ENCODE data around the gene ICA1. TPM values are rescaled to one million over a fixed set of nuclear protein-coding genes. Genes with fewer than 3 reads are reported as not detected.

The ICA1 gene
- total and polyA plus RNA-seq, 4 donors, result 16.5 to 54.6 (median 30.8) TPM

- Histone ChIP-seq H3K27ac (ENCODE audit: low read depth in 1 of 2, low read length in 1 of 2) (peak overlapping the region in 1 of 2 donors; percentile 84), H3K36me3 (ENCODE audit: control insufficient read depth in 4 of 4, insufficient read depth in 4 of 4, low read length in 4 of 4) (peaks cover 0 to 3% (median 1%) of the 10 kb centered on the region in 4 donors), H3K4me1 (ENCODE audit: control insufficient read depth in 5 of 5, insufficient read depth in 5 of 5, low read length in 5 of 5) (peaks cover 0 to 9% (median 0%) of the 10 kb centered on the region in 5 donors), H3K27me3 (ENCODE audit: control insufficient read depth in 3 of 3, insufficient read depth in 3 of 3, low read length in 2 of 3) (no peaks in the 10 kb centered on the region), H3K9ac (ENCODE audit: insufficient read depth in 1 of 2, low read length in 2 of 2) (no peak overlapping the region), H3K4me3 (no peak overlapping the region), H3K9me3 (ENCODE audit: control insufficient read depth in 4 of 4, insufficient read depth in 3 of 4, low read length in 3 of 4) (no peaks in the 10 kb centered on the region)
- TF ChIP-seq CTCF (IDR thresholded peaks at IDR 0.05; ENCODE audit: control extremely low read depth, extremely low read depth), result no peak
- ATAC-seq (ENCODE audit: insufficient read depth, low FRiP score) (no peak), DNase-seq (no peak)
- 70 to 80% methylated on average over 8 of the region's 8 CpGs for WGBS, 2 donors
Measured at GRCh38 chr7:8232999-8233847, 28.7 kb downstream of the ICA1 start.

- Histone ChIP-seq H3K27me3 (ENCODE audit: control insufficient read depth in 3 of 3, insufficient read depth in 3 of 3, low read length in 2 of 3) (no peaks in the 10 kb centered on the region), H3K4me3 (no peak overlapping the region), H3K27ac (ENCODE audit: low read depth in 1 of 2, low read length in 1 of 2) (peak overlapping the region in 1 of 2 donors; percentile 33), H3K36me3 (ENCODE audit: control insufficient read depth in 4 of 4, insufficient read depth in 4 of 4, low read length in 4 of 4) (peaks cover 0 to 5% (median 1%) of the 10 kb centered on the region in 4 donors), H3K9me3 (ENCODE audit: control insufficient read depth in 4 of 4, insufficient read depth in 3 of 4, low read length in 3 of 4) (no peaks in the 10 kb centered on the region), H3K9ac (ENCODE audit: insufficient read depth in 1 of 2, low read length in 2 of 2) (no peak overlapping the region), H3K4me1 (ENCODE audit: control insufficient read depth in 5 of 5, insufficient read depth in 5 of 5, low read length in 5 of 5) (peaks cover 0 to 14% (median 0%) of the 10 kb centered on the region in 5 donors)
- no peak for TF ChIP-seq CTCF (IDR thresholded peaks at IDR 0.05; ENCODE audit: control extremely low read depth, extremely low read depth)
- no peak for DNase-seq
- no peak for ATAC-seq (ENCODE audit: insufficient read depth, low FRiP score)
- 72 to 74% methylated on average over 3 of the region's 3 CpGs for WGBS, 2 donors
Measured at GRCh38 chr7:8229927-8230326, 32.0 kb downstream of the ICA1 start.

- H3K4me1 ChIP-seq (ENCODE audit: control insufficient read depth in 5 of 5, insufficient read depth in 5 of 5, low read length in 5 of 5), result peaks cover 0 to 14% (median 0%) of the 10 kb centered on the region in 5 donors
- H3K36me3 ChIP-seq (ENCODE audit: control insufficient read depth in 4 of 4, insufficient read depth in 4 of 4, low read length in 4 of 4), result peaks cover 0 to 5% (median 1%) of the 10 kb centered on the region in 4 donors
- no peak for TF ChIP-seq CTCF (IDR thresholded peaks at IDR 0.05; ENCODE audit: control extremely low read depth, extremely low read depth)
- WGBS, 2 donors, result 96 to 98% methylated on average over 6 of the region's 6 CpGs
- DNase-seq (no peak), ATAC-seq (ENCODE audit: insufficient read depth, low FRiP score) (no peak)
- H3K27me3 ChIP-seq (ENCODE audit: control insufficient read depth in 3 of 3, insufficient read depth in 3 of 3, low read length in 2 of 3), result no peaks in the 10 kb centered on the region
- no peak overlapping the region for H3K4me3 ChIP-seq
- no peaks in the 10 kb centered on the region for H3K9me3 ChIP-seq (ENCODE audit: control insufficient read depth in 4 of 4, insufficient read depth in 3 of 4, low read length in 3 of 4)
- H3K27ac ChIP-seq (ENCODE audit: low read depth in 1 of 2, low read length in 1 of 2), result no peak overlapping the region
- H3K9ac ChIP-seq (ENCODE audit: insufficient read depth in 1 of 2, low read length in 2 of 2), result no peak overlapping the region
Measured at GRCh38 chr7:8228766-8229674, 32.9 kb downstream of the ICA1 start.
